Left forelimb (tissue), 1 donor: ENCODE data around the gene METTL1.
A peak's percentile ranks its signal among the peaks of the same experiment; 100 is the strongest.

Experiments used
- DNase-seq: peaks from one replicate; pipeline ENCODE4 v3.0.0-alpha.2; 2018; ENCODE audit warnings: low spot score

METTL1 gene

DNA sequence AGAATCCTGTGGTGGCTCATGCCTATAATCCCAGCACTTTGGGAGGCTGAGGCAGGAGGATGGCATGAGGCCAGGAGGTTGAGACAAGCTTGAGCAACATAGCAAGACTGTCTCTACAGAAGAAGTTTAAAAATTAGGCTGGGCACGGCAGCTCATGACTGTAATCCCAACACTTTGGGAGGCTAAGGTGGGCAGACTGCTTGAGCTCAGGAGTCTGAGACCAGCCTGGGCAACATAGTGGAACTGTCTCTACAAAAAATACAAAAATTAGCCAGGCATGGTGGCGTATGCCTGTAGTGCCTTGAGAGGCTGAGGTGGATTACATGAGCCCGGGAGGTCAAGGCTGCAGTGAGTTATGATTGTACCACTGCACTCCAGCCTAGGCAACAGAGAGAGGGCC, 4.0 kb downstream of the METTL1 start:
- no peak for DNase-seq

DNA sequence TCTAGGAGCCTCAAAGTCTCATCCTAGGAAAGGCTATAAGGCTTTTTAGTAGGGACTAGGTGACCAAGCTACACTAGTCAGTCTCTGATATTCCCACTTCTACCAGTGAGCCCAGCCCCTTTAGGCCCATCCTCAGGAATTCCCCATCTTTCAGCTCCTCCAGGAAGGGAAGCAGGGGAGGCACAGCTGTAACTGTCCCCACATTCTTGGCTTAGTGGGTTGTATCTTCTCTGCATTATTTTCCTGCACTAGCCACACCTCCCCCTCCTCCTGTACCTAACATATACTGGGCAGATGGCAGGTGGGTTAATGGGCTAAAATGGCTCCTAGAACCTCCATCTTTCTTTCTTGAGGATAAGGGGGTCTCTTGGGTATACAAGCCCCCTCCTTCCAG, 4.6 kb downstream of the METTL1 start:
- DNase-seq = no peak

DNA sequence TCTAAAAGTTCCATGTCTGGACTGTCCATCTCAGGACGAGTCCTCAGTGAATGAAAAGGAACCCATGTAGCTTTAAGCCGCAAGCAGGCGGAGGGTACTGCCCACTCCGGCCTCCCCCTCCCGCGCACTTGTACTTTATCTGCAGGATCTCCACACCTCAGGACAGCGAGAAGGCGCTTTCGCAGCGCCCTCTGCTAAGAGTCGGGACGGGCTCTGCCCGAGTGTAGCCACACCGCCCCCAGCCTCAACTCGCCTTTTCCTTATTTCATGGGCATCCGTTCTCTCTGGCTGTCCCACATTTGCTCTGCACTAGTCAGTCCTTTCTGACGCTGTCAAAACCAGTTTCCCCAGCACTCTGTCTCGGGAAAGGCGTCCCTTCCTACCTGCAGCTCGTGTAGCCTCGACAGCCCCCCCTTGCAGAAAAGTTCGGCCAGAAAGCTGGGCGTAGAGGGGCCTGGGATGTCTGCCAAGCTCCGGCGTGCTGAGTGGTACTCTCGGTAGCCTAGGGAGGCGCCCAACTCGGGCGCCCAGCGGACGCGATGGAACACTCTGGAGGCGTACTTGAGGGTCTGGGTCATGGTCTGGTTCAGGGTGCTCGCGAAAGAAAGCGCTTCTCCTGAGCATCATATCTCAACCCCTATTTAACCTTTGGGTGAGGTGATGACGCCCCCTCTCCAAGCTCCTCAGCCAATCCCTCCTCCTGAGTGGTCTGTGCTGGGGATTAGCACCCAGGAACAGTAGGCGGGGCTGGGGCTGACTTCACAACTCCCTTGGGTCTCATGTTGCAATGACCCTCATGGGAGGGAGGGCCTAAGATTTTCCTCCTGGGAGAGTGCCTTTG, 5.2 kb downstream of the METTL1 start, which contains the start of gene CYP27B1:
Gene CYP27B1 (minus strand): TSS at position 615 of the 841 bp plus-strand sequence. CDS start 37 bp downstream, at position 578.
- no peak for DNase-seq

DNA sequence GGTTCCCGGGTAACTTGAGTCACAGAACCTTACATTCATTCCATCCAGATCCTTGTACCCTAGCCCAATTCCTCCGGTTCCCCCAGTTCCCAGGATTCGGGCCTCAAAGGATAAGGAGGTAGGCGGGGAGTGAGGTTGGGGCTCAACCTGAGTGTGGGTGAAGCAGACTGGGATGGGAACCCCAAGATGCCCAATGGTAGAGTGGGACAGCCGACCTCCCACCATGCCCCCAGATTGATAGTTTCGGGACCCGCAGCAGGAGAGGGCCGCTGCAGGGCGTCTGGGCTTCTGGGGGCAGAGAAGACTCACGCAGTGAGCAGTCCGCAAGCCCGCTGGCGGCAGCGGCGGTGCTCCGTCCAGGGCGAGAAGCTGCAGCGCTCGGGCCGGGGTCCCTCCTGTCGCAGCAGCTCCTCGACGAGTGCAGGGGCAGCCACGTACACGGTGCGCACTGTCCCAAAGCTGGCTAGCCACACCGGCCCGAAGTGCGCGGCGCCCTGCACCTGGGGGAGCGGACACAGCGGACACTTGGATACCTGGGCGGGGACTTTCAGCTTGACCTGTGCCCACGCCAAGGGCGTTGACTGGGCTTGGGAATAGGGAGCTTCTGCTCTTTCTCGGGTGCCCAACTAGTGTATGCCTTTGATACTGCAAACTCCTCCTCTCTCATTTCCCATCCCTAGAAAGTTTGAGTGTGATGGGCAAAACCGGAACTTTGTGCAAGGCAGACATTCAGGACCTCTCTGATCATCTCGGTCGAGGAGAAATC, 6.0 kb downstream of the METTL1 start:
- DNase-seq = no peak

DNA sequence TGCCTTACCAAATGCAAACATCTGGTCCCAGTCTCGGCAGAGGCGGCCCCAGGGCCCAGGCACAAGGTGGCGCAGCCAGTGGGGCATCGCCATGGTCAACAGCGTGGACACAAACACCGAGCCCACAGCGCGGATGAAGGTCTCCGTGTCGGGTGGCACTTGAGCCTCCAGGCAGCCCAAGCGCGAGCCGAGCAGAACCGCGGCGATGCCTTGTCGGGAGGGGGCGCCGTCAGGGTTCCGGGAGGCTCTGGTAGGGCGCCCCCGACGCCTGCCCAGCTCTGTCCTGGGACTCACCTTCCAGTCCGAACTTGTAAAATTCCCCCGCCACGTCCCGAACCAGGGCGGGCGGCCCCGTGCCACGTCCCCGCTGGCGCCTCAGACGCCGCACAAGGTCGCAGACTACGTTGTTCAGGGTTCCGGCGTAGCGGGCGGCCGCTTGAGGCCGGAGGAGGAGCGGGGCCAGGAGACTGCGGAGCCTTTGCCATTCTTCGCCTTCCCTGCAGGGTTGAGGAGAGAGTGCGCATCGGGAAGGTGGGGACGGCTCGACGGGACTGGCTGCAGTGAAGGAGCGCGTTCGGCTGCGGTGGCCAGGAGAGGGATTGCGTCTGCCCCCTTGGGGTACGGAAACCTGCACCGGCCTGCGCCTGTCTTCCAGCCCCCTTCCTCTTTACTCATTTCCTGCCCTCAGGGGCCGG, 6.8 kb downstream of the METTL1 start:
- no peak for DNase-seq

DNA sequence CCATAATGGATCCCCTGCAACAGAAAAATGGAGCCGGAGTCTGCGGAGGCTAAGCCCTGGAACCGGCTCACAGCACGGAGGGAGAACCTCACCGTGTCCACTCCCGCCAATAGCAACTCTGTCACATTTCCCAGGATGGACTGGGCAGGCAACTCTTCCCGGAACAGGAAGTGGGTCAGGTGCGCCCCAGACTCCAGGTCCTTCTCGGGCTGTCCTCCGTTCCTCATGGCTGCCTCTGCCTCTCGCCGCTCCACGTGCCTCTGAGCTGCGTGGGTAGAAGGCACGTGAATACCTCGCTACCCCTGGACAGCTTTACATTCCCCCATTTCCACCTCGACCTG, 7.3 kb downstream of the METTL1 start:
- DNase-seq = no peak

DNA sequence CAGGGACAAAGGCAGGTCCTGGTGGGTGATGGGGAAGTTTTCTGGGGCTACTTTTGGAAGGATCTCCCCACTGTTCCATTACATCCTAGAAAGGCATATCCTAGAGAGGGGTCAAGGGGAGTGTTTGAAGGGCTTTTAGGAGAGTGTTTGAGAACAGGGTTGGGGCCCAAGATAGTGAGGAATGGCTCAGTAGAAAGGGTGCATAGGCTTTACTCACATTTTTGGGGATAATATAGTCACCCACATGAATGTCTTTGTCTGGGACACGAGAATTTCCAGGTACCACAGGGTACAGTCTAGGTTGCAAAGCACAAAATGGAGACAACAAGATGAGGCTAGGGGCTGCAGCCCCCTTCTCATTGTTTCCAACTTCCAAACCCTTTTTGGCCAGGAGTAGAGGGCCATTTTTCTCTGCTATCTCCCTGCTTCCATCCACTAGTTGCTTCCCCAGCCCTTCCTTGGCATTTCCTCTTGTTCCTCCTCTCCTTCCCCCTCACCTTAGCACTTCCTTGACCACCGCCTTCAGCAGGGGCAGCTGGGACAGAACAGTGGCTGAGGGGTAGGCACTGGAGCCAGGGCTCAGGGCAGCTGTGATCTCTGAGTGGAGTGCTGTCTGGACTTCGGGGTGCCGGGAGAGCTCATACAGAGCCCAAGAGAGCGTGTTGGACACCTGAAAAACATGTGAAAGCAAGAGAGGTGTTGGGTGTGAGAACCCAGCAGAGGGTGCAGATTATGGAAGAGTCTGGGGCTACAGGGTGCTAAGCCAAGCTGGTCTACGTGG, 7.8 kb downstream of the METTL1 start:
- DNase-seq = no peak

DNA sequence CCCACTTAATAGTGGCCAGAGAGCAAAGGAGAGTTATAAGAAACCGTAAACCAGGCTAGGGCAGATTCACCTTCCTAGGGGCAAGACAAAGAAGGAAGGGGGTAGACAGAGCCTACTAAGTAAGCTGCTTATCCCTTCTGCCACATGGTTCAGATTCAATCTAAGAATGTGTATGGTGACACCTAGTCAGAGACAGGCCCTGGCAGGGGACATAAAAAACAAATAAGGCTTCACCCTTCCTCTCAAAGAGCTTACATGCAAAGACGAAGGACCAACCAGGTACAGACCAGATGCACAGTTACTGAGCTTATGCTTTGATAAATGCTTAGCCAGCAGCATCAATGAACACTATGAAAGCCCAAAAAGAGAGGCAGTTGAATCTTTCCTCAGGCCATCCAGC, 9.4 kb downstream of the METTL1 start:
- DNase-seq = no peak

DNA sequence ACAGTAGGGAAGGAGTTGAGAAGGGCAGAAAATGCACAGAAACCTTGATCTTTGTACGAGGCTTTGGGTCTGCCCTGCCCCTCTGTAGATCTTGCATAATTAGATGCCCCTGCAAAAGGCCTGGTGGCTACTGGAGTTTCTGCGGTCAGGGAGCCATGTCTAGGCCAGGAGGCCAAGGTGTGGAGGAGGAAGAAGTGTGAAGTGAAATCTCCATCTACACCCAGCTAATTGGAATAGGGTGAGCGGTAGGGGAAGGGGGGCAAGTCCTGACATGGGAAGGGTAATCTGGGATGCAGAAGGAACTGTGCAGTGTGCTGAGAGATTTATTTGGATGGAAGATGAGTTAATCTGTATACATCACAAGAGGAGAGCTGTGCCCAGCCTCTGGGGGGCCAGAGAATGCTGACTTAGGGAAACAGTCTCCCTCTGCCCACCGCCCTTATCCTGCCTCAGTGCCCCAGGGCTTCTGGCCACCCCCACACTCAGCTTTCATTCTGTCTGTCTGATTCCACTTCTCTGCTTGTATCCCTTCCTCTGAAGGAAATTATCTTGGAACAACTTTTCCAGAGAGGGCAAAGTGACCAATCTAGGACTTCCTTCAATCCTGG, 10.4 kb downstream of the METTL1 start:
- no peak for DNase-seq

DNA sequence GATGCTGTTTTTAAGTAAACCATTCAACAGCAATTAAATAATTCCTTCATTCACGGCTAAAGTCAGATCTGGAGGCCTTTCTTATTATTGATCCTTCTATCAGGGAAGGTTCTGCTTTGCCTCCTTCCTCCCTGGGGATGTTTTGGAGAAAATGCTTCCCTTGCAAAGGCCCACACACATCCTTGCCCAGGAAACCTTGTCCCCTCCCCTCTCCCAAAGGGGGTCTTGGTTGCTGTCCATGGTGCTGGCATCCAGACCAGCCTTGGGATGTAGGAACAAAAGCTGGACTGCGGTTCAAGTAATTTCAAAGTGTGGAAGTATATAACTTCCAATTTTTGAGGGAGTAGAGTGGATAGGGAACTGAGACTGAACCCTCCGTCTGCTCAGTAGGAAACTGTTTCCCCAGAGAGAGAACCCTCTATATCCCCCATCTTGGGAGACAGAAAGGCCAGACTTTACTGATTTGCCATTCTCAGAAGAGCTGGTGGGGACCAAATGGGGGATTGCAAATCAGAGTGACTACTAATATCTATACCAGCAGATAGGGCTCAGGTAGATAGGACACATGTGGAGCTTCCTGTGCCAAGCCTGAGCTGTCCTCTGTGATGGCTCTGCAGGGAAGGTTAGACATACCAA, 11.4 kb downstream of the METTL1 start:
- DNase-seq = no peak

DNA sequence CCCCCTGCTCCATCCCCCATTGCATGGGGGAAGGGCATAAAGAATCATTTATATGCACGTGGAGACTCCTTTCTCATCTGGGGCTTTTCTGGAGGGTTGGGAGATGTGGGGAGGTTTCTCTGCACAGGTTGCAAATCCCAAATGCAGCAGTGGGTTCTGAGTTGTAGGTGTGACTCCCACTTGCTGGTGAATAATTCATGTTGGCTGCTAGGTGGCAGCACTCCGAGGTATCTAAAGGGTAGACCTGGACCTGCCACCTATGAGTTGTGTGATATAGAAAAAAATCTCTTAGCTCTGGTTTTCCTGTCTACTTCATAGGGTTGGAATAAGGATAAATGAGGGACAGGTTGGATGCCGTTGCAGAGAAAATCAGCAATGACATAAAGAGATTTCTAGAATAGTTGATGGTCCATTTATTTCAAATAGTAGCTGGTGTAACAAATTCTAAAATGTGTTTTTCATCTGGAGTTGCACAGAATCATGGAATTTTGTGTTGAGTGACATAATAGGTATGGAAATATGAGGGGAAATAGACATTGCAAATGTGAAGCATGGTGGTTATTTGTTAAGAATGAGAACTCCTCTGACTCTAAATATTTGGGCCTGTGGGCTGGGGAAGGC, 12.4 kb downstream of the METTL1 start:
- no peak for DNase-seq

DNA sequence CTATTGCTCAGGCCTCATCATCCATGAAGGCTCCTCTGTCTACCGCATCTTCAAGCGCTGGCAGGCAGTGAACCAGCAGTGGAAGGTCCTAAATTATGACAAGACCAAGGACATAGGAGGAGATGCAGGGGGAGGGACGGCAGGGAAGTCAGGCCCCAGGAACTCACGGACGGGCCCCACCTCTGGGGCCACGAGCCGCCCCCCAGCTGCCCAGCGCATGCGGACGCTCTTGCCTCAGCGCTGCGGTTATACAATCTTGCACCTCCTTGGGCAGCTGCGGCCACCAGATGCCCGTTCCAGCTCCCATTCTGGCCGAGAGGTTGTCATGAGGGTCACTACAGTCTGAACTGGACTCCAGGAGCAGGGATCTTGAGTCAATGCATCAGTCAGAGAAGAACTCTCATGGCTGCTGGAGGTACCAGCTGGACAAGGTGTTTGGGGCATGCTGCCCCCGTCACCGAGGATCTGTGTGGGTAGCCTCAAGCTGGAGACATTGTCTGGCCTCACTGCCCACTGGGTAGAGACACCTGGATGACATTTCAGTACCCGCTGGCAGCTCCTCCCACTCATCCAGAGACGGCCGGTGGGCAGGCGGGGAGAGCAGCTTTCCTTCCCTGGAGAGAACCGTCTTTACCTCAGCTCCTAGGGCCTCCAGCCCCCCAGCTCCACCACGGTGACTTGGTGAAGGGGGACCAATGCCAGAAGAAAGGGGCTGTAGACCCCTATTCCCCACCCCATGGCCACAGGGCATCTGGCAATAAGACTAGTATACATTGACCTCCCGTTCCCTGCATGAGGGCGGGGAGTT, 13.1 kb downstream of the METTL1 start:
- DNase-seq = peak; percentile 60

DNA sequence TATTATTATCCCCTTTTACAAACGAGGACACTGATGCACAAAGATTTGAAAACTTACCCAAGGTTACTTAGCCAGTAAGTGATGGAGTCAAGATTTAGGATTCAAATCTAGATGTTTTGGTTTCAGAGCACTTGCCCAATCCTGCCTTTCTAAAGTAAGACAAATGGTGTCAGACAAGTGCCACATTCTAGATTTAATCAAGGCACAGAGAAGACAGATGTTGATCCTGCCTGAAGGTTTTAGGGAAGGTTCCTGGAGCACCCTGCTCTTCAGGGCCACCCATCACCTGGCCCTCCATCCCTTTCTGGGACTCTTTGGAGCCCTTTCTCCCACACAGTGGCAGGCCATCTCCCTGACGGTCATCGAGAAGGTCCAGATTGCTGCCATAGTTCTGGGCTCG, 14.1 kb downstream of the METTL1 start:
- DNase-seq = no peak

DNA sequence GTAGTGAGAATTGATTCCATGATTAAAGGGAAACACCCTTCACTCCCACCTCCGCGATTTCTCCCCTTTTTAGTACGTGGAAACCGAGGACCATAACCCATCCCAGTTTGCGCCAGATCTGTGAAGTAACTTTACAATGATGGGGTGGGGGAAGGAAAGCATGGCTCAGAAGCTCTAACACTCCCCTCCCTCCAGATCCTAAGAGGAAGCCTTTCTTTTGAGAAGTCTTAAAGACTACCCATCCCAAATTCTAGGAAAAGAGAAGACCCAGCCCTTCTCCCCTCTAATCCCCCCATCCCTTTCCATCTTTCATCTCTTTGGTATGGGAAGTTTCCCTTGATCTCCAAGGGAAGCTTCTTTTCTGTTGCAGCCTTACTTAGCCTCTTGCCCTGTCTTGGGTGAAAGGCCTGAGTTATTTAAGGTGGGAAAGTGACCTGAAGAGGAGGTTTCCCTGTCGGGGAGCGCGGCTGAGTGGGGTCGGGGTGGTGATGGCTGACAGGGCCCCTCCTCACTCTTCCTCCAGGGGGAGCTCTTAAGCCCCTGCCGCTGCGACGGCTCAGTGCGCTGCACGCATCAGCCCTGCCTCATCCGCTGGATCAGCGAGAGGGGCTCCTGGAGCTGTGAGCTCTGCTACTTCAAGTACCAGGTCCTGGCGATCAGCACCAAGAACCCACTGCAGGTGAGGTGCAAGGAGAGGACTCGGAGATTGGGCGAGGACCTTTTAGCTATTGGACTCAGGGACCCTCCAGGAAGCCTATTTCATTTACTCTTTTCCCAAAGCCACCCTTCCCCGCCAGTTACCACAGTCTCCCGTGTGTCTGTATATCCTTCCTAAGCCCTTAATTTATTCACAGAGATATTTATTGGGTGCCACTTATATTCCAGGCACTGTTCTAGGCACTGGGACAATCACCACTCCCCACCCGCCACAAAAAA, 15.2 kb downstream of the METTL1 start:
- peak; percentile 65 for DNase-seq

DNA sequence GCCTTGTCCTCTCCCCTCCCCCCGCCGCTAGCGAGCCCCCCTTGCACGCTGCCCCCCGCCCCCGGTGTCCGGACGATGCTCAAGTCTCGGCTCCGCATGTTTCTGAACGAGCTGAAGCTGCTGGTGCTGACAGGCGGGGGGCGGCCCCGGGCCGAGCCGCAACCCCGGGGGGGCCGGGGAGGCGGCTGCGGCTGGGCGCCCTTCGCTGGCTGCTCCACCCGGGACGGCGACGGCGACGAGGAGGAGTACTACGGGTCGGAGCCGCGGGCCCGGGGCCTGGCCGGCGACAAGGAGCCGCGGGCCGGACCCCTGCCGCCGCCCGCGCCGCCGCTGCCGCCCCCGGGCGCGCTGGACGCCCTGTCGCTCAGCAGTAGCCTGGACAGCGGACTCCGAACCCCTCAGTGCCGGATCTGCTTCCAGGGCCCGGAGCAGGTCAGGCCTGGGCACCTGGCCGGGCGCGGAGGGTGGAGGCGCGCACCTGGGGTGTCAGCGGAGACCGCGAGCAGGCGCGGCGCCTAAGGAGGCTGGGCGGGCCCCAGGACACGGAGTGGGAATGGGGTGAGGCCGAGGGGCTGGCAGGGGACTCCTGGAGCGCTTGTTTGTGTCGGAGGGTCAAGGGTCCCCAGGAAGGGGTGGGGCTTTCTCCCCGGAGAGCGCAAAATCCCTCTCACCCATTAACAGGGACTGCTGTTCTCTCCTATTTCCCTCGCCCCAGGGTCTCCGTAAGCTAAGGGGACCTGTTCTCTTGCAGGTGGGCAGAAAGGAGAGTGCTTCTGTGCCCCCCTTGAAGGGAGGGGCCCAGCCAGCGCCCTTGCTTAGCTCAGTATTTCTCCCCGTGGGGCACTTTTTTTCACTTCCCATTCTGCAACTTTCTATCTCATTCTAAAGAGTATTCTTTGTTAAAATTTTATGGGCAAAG, 16.2 kb downstream of the METTL1 start:
- DNase-seq = no peak

DNA sequence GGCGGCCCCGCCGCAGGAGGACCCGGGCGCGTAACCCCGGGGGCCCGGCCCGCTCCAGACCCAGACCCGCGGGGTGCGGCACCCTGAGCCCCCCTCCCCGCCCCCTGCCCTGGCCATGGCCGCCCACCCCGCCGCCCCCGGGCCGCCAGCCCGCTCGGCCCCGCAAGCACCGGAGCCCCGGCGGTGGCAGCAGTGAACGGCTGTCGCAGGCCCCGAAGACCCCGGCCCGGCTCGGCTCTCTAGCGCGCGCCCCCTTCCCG, 16.8 kb downstream of the METTL1 start:
- no peak for DNase-seq

DNA sequence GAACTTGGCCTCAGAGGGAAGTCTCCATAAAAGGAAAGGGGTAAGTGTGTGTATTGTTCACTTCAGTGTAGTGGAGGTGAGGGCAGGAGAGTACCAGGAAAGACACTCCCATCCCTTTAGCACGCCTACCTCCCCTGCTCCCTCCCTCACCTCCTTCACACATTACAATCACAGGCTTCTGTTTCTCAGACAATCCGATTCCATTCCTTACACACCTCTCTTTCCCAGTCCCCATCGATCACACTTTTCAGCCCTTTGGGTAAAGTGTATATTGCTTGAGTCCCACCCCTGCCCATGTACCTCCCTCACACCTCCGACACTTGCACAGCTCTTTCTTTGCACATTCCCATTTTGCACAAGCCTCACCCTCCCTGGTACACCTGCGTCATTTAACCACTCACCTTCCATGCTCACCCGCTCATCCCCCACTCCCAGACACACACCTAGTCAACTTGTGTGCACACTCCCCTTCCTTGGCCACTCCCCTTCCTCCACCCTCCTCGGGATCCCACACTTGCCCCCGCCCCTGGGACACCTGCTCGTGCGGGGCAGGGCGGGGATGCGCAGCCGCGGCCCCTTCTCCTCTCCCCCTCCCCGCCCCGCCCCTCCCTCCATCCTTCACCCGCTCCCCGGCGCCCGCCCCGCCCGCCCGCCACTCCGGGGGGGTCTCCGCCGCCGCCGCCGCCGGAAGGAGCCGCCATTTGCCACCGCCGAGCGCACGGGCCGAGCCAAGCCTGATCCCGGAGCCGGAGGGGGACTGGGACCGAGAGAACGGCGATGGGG, 17.3 kb downstream of the METTL1 start, which contains the start of gene MARCHF9:
Gene MARCHF9 (plus strand): TSS at position 693 of the 783 bp plus-strand sequence. CDS start 426 bp downstream, outside the sequence.
- DNase-seq = no peak
